PFSK-1 (cell line): ENCODE results near the gene CNGA1. TPM values are rescaled to one million over a fixed set of nuclear protein-coding genes. Genes with fewer than 3 reads are reported as not detected.

Source experiments
- FOXP2 ChIP-seq: optimal IDR thresholded peaks from 2 replicates; pipeline ENCODE3; 2011; ENCODE audit warnings: borderline replicate concordance, control low read depth, inconsistent platforms; ENCODE audit not compliant: insufficient read depth; ENCODE audit errors: extremely low read length, extremely low read depth
- POLR2AphosphoS5 ChIP-seq: IDR thresholded peaks from 2 replicates; pipeline ENCODE4 v1.6.1; 2012; ENCODE audit warnings: low read depth, mild to moderate bottlenecking, control low read depth, low read length, moderate library complexity
- REST ChIP-seq, 2 experiments: IDR thresholded peaks; 2 replicates each; pipeline versions ENCODE4 v1.6.1 to v1.8.0; 2011 to 2012; ENCODE audit warnings: low read depth in 2 of 2, low read length in 2 of 2, control low read depth in 1 of 2, inconsistent platforms in 1 of 2, mild to moderate bottlenecking in 1 of 2, moderate library complexity in 1 of 2; ENCODE audit not compliant: insufficient read depth in 1 of 2
- SIN3A ChIP-seq: IDR thresholded peaks from 2 replicates; pipeline ENCODE4 v1.6.1; 2012; ENCODE audit warnings: mild to moderate bottlenecking, low read length, moderate library complexity, borderline replicate concordance; ENCODE audit not compliant: insufficient read depth
- TAF1 ChIP-seq: IDR thresholded peaks from 2 replicates; pipeline ENCODE4 v1.6.1; 2012; ENCODE audit warnings: low read length, control low read depth, borderline replicate concordance; ENCODE audit not compliant: insufficient read depth
- polyA plus RNA-seq: library from polyadenylated mRNA; unstranded; fragments of >200 nt; gene quantifications from one replicate; pipeline ENCODE4 v1.2.1, GENCODE V29; 2012; ENCODE audit warnings: low read depth, missing spikeins; ENCODE audit not compliant: insufficient read length

CNGA1 gene
- polyA plus RNA-seq, result not detected

DNA sequence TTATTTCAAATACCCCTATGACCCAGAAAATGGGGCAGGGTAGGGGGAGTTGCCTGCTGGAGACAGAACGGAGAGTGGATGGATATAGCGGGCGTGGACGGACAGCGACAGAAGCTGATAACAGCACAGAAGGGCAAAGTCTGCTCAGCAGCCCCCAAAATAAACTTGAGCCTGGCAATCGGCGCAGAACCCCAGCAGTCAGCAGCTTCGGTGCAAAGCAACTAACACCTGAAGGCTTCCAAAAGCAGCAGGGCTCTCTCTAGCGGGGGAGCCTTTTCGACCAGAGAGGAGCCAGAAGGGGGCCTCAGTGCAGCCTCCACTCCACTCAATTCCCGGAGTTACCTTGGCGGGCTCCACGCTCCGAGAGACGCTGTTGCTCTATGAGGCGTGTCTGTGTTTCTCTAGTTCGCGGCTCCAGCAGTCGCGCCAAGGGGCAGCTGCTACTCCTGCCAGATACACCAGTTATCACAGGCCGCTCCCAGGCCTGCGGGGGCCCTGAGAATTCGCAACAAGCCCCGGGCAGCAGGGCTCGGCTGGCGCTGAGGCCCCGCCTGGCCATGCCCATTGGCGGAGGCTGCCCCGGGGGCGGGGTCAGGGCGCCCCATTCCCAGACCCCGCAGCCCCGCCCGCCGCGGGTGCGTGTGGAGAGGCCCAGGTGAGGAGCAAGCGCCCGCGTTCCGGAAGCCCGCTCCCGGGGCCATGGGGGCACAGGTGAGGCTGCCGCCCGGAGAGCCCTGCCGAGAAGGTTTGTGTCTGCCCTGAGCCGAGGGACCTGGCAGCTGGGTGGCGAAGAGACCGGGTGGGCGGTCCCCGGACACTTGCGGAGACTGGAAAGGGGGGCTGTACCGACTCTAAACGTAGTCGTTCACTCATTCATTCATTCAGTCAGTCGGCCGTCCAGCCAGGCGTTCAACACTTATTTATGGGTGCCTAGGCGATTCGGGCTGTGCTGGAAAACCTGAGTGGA is at the start of gene CNGA1, which contains the start of gene NIPAL1:
Gene CNGA1, minus strand, starts transcription at position 541 of the 967 bp plus-strand sequence. CDS start 63,992 bp downstream, outside the sequence.
Gene NIPAL1, plus strand, starts transcription at position 632 of the 967 bp plus-strand sequence. Its CDS starts 68 bp downstream, at position 700.
- TF ChIP-seq REST (IDR thresholded peaks at IDR 0.05; ENCODE audit: insufficient read depth in 1 of 2, low read depth in 2 of 2, low read length in 2 of 2) (no peak), POLR2AphosphoS5 (no peak), TAF1 (no peak), SIN3A (no peak), FOXP2 (no peak)

DNA sequence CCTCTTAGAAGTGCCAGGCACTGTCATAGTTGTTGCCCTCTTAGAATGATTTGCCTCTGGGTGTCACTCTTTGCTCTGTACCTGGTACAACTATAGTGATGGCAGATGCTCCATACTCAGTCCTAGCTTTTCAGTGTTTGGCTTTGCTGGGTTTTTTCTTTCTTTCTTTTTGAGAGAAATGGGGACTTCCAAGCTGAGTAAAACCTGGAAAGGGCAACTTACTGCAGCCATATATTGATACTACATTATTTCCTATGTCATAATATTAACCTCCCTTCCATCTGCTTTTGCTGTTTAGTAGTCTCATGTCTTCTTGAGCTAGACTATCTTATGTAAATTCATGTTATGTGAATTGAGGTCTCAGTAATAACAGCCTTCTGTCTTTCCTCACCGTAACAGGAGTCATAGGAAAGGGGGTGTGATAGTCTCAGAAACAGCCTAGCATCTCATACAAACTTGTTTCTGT is 49.1 kb upstream of the CNGA1 start:
- TF ChIP-seq TAF1 (no peak), FOXP2 (no peak), POLR2AphosphoS5 (no peak), REST (IDR thresholded peaks at IDR 0.05; ENCODE audit: insufficient read depth in 1 of 2, low read depth in 2 of 2, low read length in 2 of 2) (no peak), SIN3A (no peak)

GRCh38 chr4:48064349-48064748 is 47.9 kb upstream of the CNGA1 start:
- TF ChIP-seq REST (IDR thresholded peaks at IDR 0.05; ENCODE audit: insufficient read depth in 1 of 2, low read depth in 2 of 2, low read length in 2 of 2), result no peak
- TF ChIP-seq TAF1, result no peak
- TF ChIP-seq FOXP2, result no peak
- no peak for TF ChIP-seq SIN3A
- no peak for TF ChIP-seq POLR2AphosphoS5

GRCh38 chr4:48058617-48059530 is 42.4 kb upstream of the CNGA1 start:
- TF ChIP-seq FOXP2, result no peak
- no peak for TF ChIP-seq REST (IDR thresholded peaks at IDR 0.05; ENCODE audit: insufficient read depth in 1 of 2, low read depth in 2 of 2, low read length in 2 of 2)
- TF ChIP-seq POLR2AphosphoS5, result no peak
